Measurements from ENCODE around the gene FAM227A. TPM values are rescaled to one million over a fixed set of nuclear protein-coding genes. Genes with fewer than 3 reads are reported as not detected.

Gene FAM227A
- total and polyA plus RNA-seq, 2 of the 4 experiments (the other 2 are of a cell fraction): 1.3 to 1.4 TPM

DNA sequence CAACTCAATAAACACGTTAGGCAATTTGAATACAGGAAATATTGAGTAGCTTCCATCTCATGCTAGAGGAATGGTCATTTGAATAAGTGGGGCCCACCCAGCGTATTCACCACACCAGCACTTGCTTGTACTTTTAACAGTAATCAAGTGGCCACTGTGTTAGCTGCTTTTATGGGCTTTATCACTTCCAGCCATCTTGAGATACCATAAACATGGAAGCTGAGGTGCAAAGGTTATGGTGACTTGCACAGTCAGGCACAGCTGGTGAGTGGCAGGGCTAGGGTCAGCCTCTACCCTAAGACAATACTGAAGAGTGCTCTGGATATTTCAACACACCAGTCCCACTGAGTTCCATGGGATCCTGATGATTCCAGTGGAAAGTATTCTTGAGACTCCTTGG lies 37.9 kb upstream of the FAM227A start:
- Histone ChIP-seq H3K4me2 (ENCODE audit: low read depth, low read length) (no peak overlapping the region), H2BK20ac (ENCODE audit: low read depth, low read length) (no peak overlapping the region), H3K4me3 (ENCODE audit: insufficient read depth, low read depth, low read length) (no peak overlapping the region), H2BK15ac (ENCODE audit: low read depth, low read length) (no peak overlapping the region), H3K4ac (ENCODE audit: low read depth, low read length) (no peak overlapping the region), H3K27me3 (ENCODE audit: control insufficient read depth, insufficient read depth, low read length) (no peaks in the 10 kb centered on the region), H2AK9ac (replicated peaks; ENCODE audit: low read depth, low read length, poor library complexity) (no peak overlapping the region), H4K5ac (ENCODE audit: low read depth, low read length) (no peak overlapping the region), H3K9ac (ENCODE audit: low read depth, low read length) (no peak overlapping the region), H2BK120ac (ENCODE audit: low read depth, low read length) (no peak overlapping the region), H3K18ac (ENCODE audit: low read depth, low read length) (no peak overlapping the region), H4K8ac (ENCODE audit: low read depth in 2 of 2, low read length in 2 of 2) (no peak overlapping the region), H3K4me1 (ENCODE audit: control insufficient read depth, insufficient read depth, low read length) (peaks cover 5% of the 10 kb centered on the region), H3K9me3 (ENCODE audit: control insufficient read depth, insufficient read depth, low read length) (no peaks in the 10 kb centered on the region), H3K79me1 (ENCODE audit: low read depth in 1 of 2, low read length in 2 of 2) (peaks cover 38 to 79% of the 10 kb centered on the region in 2 experiments), H3K14ac (replicated peaks; ENCODE audit: low read depth, low read length) (no peak overlapping the region), H3K56ac (ENCODE audit: extremely low read depth, insufficient read depth, low read length) (no peak overlapping the region), H4K91ac (ENCODE audit: insufficient read depth, low read depth, low read length) (no peak overlapping the region), H2BK5ac (ENCODE audit: low read depth, low read length, poor library complexity, severe bottlenecking) (no peak overlapping the region), H3K27ac (ENCODE audit: insufficient read depth, low read length) (no peak overlapping the region), H2AFZ (replicated peaks; ENCODE audit: low read length, poor library complexity) (no peak overlapping the region), H3K36me3 (ENCODE audit: control insufficient read depth, insufficient read depth, low read length) (peaks cover 21% of the 10 kb centered on the region), H3K23ac (ENCODE audit: low read depth, low read length) (no peak overlapping the region), H4K20me1 (ENCODE audit: insufficient read depth, low read length) (peaks cover 21% of the 10 kb centered on the region), H2AK5ac (ENCODE audit: low read depth, low read length) (no peak overlapping the region), H3K9me1 (ENCODE audit: insufficient read depth, low read length) (peaks cover 17% of the 10 kb centered on the region)
- in situ Hi-C loops (cut with MboI; ENCODE audit: low sequenced_read_pairs): no loop called here
- DNase-seq: no peak
- ATAC-seq (ENCODE audit: low read depth): no peak
- CTCF ChIA-PET: no interaction called here
- intact Hi-C loops (cut with micrococcal nuclease): no loop called here
- WGBS, 2 experiments (ENCODE audit: extremely low coverage in 2 of 2, insufficient read length in 1 of 2): no CpG with 5 or more reads among the region's 2 CpGs
- TF ChIP-seq CHD1 (IDR thresholded peaks at IDR 0.05; ENCODE audit: low read depth, low read length) (no peak), MAFK (IDR thresholded peaks at IDR 0.05; ENCODE audit: low read depth, low read length) (no peak), RFX5 (IDR thresholded peaks at IDR 0.05; ENCODE audit: low read depth, low read length) (no peak), POLR2A (IDR thresholded peaks at IDR 0.05; ENCODE audit: low read depth, low read length) (no peak), RCOR1 (IDR thresholded peaks at IDR 0.05; ENCODE audit: insufficient replicate concordance, low read length) (no peak), MXI1 (IDR thresholded peaks at IDR 0.05; ENCODE audit: borderline replicate concordance, low read depth, low read length) (no peak), RAD21 (IDR thresholded peaks at IDR 0.05; ENCODE audit: low read length) (no peak), MAZ (IDR thresholded peaks at IDR 0.05; ENCODE audit: borderline replicate concordance, low read depth, low read length) (no peak), CEBPB (IDR thresholded peaks at IDR 0.05; ENCODE audit: low read depth, low read length) (no peak)
- TF ChIP-seq, protein P1, sequence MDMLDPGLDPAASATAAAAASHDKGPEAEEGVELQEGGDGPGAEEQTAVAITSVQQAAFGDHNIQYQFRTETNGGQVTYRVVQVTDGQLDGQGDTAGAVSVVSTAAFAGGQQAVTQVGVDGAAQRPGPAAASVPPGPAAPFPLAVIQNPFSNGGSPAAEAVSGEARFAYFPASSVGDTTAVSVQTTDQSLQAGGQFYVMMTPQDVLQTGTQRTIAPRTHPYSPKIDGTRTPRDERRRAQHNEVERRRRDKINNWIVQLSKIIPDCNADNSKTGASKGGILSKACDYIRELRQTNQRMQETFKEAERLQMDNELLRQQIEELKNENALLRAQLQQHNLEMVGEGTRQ (IDR thresholded peaks at IDR 0.05; ENCODE audit: low read depth, low read length): no peak
- TF ChIP-seq, protein P2, sequence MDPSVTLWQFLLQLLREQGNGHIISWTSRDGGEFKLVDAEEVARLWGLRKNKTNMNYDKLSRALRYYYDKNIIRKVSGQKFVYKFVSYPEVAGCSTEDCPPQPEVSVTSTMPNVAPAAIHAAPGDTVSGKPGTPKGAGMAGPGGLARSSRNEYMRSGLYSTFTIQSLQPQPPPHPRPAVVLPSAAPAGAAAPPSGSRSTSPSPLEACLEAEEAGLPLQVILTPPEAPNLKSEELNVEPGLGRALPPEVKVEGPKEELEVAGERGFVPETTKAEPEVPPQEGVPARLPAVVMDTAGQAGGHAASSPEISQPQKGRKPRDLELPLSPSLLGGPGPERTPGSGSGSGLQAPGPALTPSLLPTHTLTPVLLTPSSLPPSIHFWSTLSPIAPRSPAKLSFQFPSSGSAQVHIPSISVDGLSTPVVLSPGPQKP (IDR thresholded peaks at IDR 0.05; ENCODE audit: borderline replicate concordance, low read depth, low read length): no peak
- no TSS peak for BruUV-seq (replicated peaks)
- dilution Hi-C loops (cut with HindIII; ENCODE audit: low sequenced_read_pairs, unreplicated experiment): no loop called here
- POLR2A ChIA-PET (ENCODE audit: unreplicated experiment): no interaction called here

All from IMR-90 (cell line).